Aorta (tissue), 5 donors: Measurements from ENCODE around the gene LAMA5. TPM values are rescaled to one million over a fixed set of nuclear protein-coding genes. Genes with fewer than 3 reads are reported as not detected.

ENCODE experiments used
- ATAC-seq: fragments of 200-7000 bp; cut with Tn5 transposase; one replicate; pipeline ENCODE4 v1.9.1; 2022; ENCODE audit warnings: moderate library complexity; ENCODE audit not compliant: low FRiP score
- DNase-seq, 2 donors: peaks; one replicate each; pipeline ENCODE4 v3.0.0-alpha.2; 2020
- H3K27ac ChIP-seq, 2 donors: one replicate each; pipeline ENCODE4 v1.5.1; 2013; ENCODE audit warnings: low read length in 2 of 2, mild to moderate bottlenecking in 2 of 2, moderate library complexity in 2 of 2, control low read depth in 1 of 2, inconsistent platforms in 1 of 2, low read depth in 1 of 2
- H3K27me3 ChIP-seq, 2 donors: one replicate each; pipeline ENCODE4 v1.6.1; 2013; ENCODE audit warnings: control low read depth in 1 of 2, low read length in 1 of 2, mild to moderate bottlenecking in 1 of 2, moderate library complexity in 1 of 2; ENCODE audit not compliant: insufficient read depth in 2 of 2, control insufficient read depth in 1 of 2
- H3K36me3 ChIP-seq, 2 donors: one replicate each; pipeline ENCODE4 v1.6.1; 2013; ENCODE audit warnings: control low read depth in 1 of 2, low read length in 1 of 2, mild to moderate bottlenecking in 1 of 2; ENCODE audit not compliant: insufficient read depth in 2 of 2, control insufficient read depth in 1 of 2
- H3K4me1 ChIP-seq, 2 donors: one replicate each; pipeline ENCODE4 v1.6.1; 2013; ENCODE audit warnings: low read length in 2 of 2, control low read depth in 1 of 2, mild to moderate bottlenecking in 1 of 2, moderate library complexity in 1 of 2; ENCODE audit not compliant: insufficient read depth in 2 of 2, control insufficient read depth in 1 of 2
- H3K4me3 ChIP-seq, 2 donors: one replicate each; pipeline ENCODE4 v1.5.1; 2013; ENCODE audit warnings: low read length in 2 of 2, control low read depth in 1 of 2, mild to moderate bottlenecking in 1 of 2
- H3K9me3 ChIP-seq: one replicate; pipeline ENCODE4 v1.6.1; 2013; ENCODE audit warnings: mild to moderate bottlenecking, low read length; ENCODE audit not compliant: control insufficient read depth
- WGBS, 2 donors: extraction: QIAGEN DNeasy Blood & Tissue Kit; methylation state at CpG; one replicate each; pipeline ENCODE4 v1.1.7; 2013; 5-methylcytosine and 5-hydroxymethylcytosine counted together
- intact Hi-C, 2 donors: fragments of 100-400 bp; cut with DNase I; formaldehyde crosslinking; loops; one replicate each; pipeline versions ENCODE4 v1.14.2 to v1.15.0; 2022
- polyA plus RNA-seq, 2 donors: library from polyadenylated mRNA; stranded (reverse); fragments of 200-250 nt; gene quantifications; one replicate each; pipeline ENCODE4 v1.2.3, GENCODE V29; 2013
- total RNA-seq, 2 donors: library from RNA; stranded (reverse); fragmentation: NEBNext Ultra II Directional; extraction: Animal tissue kit (Norgen Biotek cat#: 25700); gene quantifications; one replicate each; pipeline ENCODE4 v1.2.1, GENCODE V29; 2021
- donor health status: healthy with polysubstance abuse.
- donor health status: Bipolar disorder and iron deficiency.
- donor health status: DM: no; HTN: no; CAD: no.
- donor health status: DM: no; HTN: no; CAD: no.
- donor health status: DM: yes; HTN: yes; CAD: no.

Gene LAMA5
- total and polyA plus RNA-seq, 4 donors, result 52.2 to 395 (median 353) TPM

DNA sequence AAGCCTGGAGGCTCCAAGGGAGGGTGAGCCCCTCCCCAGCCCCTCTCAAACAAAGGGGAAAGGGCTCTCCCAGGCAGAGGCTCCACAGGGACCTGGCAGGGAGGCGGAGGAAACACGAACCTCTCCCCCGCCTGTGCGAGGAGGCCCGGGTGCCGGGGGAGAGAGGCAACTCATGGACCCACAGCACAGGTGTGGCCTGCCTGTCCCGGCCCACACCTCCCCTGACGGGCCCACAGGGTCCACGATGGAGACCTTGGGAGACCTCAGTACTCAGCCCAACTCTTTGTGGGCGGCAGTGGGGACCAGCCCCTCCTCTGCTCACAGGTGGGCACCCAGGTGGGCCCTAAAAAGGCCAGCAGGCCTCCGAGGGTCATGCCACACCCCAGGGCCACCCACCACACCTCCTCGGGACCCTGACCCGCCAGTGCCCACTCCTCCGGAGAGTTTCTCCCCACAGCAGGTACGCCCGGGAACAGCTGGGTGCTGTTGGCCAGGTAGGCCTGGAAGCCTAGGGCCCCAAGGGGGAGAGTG, 12.2 kb downstream of the LAMA5 start:
- no peaks in the 10 kb centered on the region for H3K36me3 ChIP-seq
- intact Hi-C loops, result loop anchor here in 1 of 2 donors (5.0 kb wide), 1 partner anchor 32 kb away; the partner anchor contains the start of gene RPS21
- H3K27ac ChIP-seq, result peak overlapping the region; percentile 77 to 94
- no peaks in the 10 kb centered on the region for H3K9me3 ChIP-seq
- H3K27me3 ChIP-seq, result no peaks in the 10 kb centered on the region
- no peak overlapping the region for H3K4me3 ChIP-seq
- peak in 1 of 2 donors; percentile 51 for DNase-seq
- no peaks in the 10 kb centered on the region for H3K4me1 ChIP-seq
- WGBS, 2 donors, result 39 to 47% methylated on average over 12 to 16 of the region's 16 CpGs
- ATAC-seq, result no peak

DNA sequence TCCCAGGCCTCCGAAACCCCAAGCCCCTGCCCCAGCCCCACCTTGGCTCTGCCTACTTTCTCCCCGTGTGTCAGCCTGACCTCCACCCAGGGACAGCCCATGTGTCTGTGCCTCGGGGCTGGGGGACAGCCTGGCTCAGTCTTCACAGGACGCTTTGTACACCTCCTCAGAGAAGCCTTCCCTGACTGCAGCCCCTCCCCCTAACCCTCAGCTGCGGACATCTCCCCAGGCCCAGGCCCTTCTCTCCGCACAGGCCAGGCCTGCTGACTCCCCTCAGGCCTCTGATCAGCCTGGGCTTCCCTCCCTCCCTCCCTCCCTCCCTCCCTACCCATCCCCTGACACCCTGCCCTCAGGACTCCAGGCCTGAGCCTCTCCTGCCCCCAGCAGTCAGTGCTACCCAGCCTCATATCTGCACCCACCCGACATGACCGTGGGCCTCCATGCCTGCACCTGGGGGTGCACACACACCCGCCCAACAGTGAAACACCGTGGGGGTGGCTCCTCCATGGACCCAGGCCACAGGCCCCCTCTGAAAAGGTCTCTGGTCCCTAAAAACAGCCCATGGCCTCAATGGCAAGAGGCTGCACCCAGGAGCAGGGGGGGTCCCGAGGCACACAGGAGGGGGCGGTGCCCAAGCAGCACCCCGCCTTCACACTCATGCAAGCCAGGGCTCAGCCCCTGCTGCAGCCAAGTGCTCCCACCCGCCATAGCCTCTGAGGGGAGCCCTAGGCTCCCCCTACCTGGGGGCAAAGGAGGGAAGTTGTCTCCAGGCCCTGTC, 12.9 kb downstream of the LAMA5 start:
- DNase-seq (peak in 1 of 2 donors; percentile 42), ATAC-seq (no peak)
- Histone ChIP-seq H3K4me3 (no peak overlapping the region), H3K27me3 (no peaks in the 10 kb centered on the region), H3K36me3 (no peaks in the 10 kb centered on the region), H3K9me3 (no peaks in the 10 kb centered on the region), H3K4me1 (no peaks in the 10 kb centered on the region), H3K27ac (peak overlapping the region; percentile 77 to 94)
- WGBS, 2 donors, result 60 to 64% methylated on average over 11 to 14 of the region's 14 CpGs
- intact Hi-C loops, result loop anchor here in 1 of 2 donors (5.0 kb wide), 1 partner anchor 33 kb away; the partner anchor contains the start of gene RPS21

DNA sequence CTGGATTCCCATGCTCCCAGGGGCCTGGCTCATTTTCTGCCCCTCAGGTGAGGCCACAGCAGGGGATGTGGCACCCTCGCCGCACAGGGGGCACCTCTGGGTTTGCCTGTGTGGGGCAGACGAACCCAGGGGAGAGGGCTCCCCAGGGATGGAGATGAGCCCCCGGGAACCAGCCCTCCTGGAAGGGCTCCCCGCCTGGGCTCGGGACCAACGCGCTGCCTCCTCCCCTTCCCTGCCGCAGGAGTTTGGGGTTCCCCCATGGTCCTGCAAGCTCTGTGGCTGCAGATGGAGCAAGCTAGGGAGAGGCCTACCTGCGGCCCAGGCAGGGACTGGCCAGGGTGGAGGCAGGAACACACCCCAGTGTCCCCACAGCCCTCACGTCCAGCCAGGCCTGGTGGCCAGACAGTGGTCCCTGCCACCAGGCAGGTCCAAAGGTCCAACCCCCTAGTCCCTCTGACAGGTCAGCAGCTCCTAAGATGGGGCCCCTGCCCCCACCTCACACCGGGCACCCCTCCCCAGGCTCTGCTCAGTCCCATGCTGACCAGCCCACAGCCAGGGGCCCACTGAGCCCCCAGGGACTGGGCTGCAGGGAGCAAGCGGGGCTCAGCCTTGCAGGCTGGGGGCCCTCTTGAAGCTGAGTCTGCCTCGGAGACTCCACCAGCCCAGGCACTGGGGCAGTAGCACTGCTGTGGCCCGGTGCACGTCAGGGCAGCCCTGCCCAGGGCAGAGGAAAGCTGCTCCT, 13.7 kb downstream of the LAMA5 start:
- intact Hi-C loops, result loop anchor here (2.0 to 5.0 kb wide), 3 partner anchors 23 to 51 kb away; partner anchors contain the start of genes ADRM1 (in 1 of the 2) and RPS21 (in 1 of the 2)
- H3K36me3 ChIP-seq, result no peaks in the 10 kb centered on the region
- no peak overlapping the region for H3K4me3 ChIP-seq
- ATAC-seq (no peak), DNase-seq (peak in 1 of 2 donors; percentile 40)
- no peaks in the 10 kb centered on the region for H3K4me1 ChIP-seq
- no peaks in the 10 kb centered on the region for H3K27me3 ChIP-seq
- peak overlapping the region in 1 of 2 donors; percentile 58 for H3K27ac ChIP-seq
- no peaks in the 10 kb centered on the region for H3K9me3 ChIP-seq
- 72 to 79% methylated on average over 13 to 16 of the region's 16 CpGs for WGBS, 2 donors

DNA sequence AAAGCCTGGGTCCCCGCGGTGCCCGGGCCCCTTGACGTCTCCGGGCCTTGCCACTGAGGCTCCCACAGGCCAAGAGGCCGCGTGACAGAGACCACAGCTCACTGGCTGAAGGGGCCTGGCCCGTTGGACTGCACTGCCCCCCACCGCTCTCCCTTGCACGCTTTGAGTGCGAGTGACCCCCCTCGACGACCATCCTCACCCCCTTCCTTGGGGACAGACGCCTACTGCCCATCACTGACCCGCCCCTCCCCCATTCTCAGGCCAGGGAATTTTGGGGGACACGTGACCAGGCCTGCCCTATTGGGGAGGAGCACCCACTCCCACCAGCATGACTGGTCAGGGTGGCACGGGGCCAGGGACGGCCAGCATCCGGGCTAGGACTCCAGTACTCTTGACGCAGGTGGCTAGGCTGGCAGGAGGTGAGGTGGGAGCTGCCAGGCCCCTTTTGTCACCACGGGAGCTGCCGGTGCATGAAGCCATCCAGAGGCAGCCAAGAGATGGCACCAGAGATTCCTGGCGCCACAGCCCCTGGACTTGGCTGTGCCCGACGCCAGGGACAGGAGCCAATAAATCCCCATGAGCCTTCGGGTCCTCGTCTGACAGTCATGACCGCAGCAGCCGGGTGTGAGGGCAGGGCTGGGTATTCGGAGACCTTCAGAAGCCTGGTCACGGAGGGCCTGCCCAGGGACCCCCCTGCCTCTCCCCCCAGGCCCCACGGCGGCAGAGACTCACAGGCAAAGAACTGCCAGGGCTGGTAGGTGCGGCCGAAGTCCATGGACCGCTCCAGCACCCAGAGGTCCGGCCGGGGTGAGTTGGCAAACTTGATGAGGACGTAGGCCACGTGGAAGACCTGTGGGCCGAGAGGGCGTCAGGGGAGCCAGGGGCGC, 14.5 kb downstream of the LAMA5 start:
- DNase-seq, result peak; percentile 86 to 94
- 33 to 34% methylated on average over 42 to 43 of the region's 43 CpGs for WGBS, 2 donors
- intact Hi-C loops, result loop anchor here (2.0 to 5.0 kb wide), 3 partner anchors 24 to 50 kb away; partner anchors contain the start of genes ADRM1 (in 1 of the 2) and RPS21 (in 1 of the 2)
- peak overlapping the region in 1 of 2 donors; percentile 58 for H3K27ac ChIP-seq
- no peaks in the 10 kb centered on the region for H3K27me3 ChIP-seq
- ATAC-seq, result peak; percentile 9
- H3K9me3 ChIP-seq, result no peaks in the 10 kb centered on the region
- H3K36me3 ChIP-seq, result no peaks in the 10 kb centered on the region
- no peak overlapping the region for H3K4me3 ChIP-seq
- no peaks in the 10 kb centered on the region for H3K4me1 ChIP-seq

DNA sequence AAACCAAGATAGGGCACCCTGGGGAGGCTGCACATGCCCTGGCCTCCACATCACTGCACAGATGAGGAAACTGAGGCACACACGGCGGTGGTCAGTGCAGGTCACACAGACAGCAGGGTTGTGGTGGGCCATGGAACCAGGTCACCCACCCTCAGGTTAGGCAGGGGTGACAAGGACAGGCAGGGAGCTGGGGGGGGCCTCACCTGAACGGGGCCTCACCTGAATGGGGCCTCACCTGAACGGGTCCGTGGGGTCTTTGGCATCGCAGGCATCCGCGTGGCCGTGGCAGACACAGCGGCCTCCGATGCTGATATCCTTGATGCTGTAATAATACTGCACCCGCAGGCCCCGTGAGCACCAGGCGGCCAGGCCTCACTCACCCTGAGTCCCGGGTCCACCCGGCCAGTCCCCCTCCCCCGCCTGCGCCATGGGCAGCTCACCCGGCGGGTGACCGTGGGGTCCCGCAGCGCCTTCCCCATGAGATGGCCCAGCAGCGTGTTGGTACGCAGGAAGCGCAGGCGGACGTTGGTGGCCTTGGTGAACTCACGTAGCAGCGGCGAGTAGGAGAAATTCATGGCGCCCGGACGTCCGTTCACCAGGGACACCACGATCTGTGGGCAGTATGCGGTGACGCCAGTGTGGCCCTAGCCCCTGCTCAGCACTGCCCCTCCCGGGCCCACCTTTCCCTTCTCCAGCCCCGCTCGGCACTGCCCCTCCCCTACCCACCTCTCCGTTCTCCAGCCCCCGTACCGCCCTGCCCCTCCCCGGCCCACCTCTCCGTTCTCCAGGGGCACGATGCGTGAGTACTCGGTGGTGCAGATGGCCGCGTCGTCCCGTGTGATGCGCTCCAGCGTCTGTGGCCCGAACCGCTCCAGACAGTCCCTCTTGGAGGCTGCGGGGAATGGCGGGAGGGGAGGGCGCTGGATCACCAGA, 15.4 kb downstream of the LAMA5 start:
- 88% methylated on average over 60 of the region's 60 CpGs for WGBS, 2 donors
- no peaks in the 10 kb centered on the region for H3K27me3 ChIP-seq
- intact Hi-C loops, result loop anchor here (2.0 to 5.0 kb wide), 3 partner anchors 25 to 49 kb away; partner anchors contain the start of genes ADRM1 (in 1 of the 2) and RPS21 (in 1 of the 2)
- ATAC-seq (no peak), DNase-seq (peak in 1 of 2 donors; percentile 47)
- peak overlapping the region in 1 of 2 donors; percentile 2 for H3K27ac ChIP-seq
- H3K4me1 ChIP-seq, result no peaks in the 10 kb centered on the region
- peaks cover 0 to 2% of the 10 kb centered on the region in 2 donors for H3K36me3 ChIP-seq
- no peaks in the 10 kb centered on the region for H3K9me3 ChIP-seq
- H3K4me3 ChIP-seq, result no peak overlapping the region

DNA sequence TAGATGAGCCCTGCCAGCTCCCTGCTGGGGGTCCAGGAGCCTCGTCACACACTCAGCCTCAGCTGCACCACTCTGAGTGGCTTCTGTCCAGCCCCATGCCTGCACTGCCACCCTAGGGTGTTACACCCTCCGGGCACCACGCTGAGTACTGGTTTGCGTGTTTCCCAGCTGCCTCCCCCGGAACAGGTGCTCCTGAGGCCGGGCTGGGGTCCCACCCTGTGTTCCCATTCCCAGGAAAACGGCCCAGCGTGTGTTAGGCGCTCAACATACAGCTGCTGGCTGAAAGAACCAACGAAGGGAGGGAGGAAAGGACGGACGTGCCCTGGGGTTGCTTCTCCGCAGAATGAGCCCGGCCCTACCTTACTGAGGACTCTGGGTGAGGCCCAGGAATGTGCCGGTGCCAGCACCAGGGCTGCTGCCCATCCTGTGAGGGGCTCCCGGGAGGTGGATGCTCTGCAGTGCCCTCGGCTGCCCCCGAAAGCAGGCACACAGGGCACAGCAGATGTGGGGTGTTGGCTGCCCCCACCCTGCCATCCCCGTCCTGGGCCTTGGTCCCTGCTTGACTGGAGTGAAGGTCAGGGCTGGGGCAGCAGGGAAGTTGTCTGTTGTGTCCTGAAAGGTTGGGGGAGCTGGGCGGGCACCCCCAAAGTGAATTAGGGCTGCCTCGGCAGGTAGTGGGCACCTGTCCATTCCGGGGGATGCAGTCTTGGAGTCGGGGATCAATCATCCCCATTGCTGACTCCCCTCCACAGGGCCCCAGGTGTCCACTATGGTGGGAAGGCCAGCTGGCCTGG, 16.3 kb downstream of the LAMA5 start:
- intact Hi-C loops, result loop anchor here in 1 of 2 donors (5.0 kb wide), 1 partner anchor 36 kb away; the partner anchor contains the start of gene RPS21
- Histone ChIP-seq H3K36me3 (peaks cover 0 to 3% of the 10 kb centered on the region in 2 donors), H3K27ac (no peak overlapping the region), H3K27me3 (no peaks in the 10 kb centered on the region), H3K4me3 (no peak overlapping the region), H3K4me1 (no peaks in the 10 kb centered on the region), H3K9me3 (no peaks in the 10 kb centered on the region)
- 78 to 83% methylated on average over 23 of the region's 23 CpGs for WGBS, 2 donors
- peak in 1 of 2 donors; percentile 49 for DNase-seq
- ATAC-seq, result no peak
